HepG2 (cell line): ENCODE results near the gene RMI2. TPM values are rescaled to one million over a fixed set of nuclear protein-coding genes. Genes with fewer than 3 reads are reported as not detected.
A peak's percentile ranks its signal among the peaks of the same experiment; 100 is the strongest.

Source experiments
- DBP ChIP-seq: sonication (generic); formaldehyde crosslinking; IDR thresholded peaks from 2 replicates; pipeline ENCODE4 v1.4.0; 2020; ENCODE audit warnings: missing genetic modification reagents; ENCODE audit errors: not compliant biosample characterization
- GFI1 ChIP-seq: sonication (generic); formaldehyde crosslinking; IDR thresholded peaks from 2 replicates; pipeline ENCODE4 v1.5.0; 2020; ENCODE audit warnings: missing genetic modification reagents, mild to moderate bottlenecking, borderline replicate concordance
- HNRNPK ChIP-seq: fragments of 200-400 bp; formaldehyde crosslinking; IDR thresholded peaks from 2 replicates; pipeline ENCODE4 v1.6.1; 2018; ENCODE audit warnings: low read length, low read depth, moderate library complexity, mild to moderate bottlenecking; ENCODE audit not compliant: poor library complexity, severe bottlenecking
- MTF1 ChIP-seq: sonication (generic); formaldehyde crosslinking; IDR thresholded peaks from 2 replicates; pipeline ENCODE4 v1.5.0; 2020; ENCODE audit warnings: missing genetic modification reagents
- RNF2 ChIP-seq: fragments of 450-650 bp; conservative IDR thresholded peaks from 2 replicates; pipeline ENCODE4 v1.6.1; 2016; ENCODE audit warnings: low read depth
- TFDP2 ChIP-seq: sonication (generic); formaldehyde crosslinking; IDR thresholded peaks from 2 replicates; pipeline ENCODE4 v1.4.0; 2020; ENCODE audit warnings: missing genetic modification reagents
- TIGD3 ChIP-seq: sonication (generic); formaldehyde crosslinking; IDR thresholded peaks from 2 replicates; pipeline ENCODE4 v1.5.1; 2020; ENCODE audit warnings: mild to moderate bottlenecking, missing genetic modification reagents, borderline replicate concordance
- XBP1 ChIP-seq: sonication (generic); formaldehyde crosslinking; IDR thresholded peaks from 2 replicates; pipeline ENCODE4 v1.5.0; 2020; ENCODE audit warnings: missing genetic modification reagents
- ZFP37 ChIP-seq: sonication (generic); formaldehyde crosslinking; IDR thresholded peaks from 2 replicates; pipeline ENCODE4 v1.4.0; 2020; ENCODE audit warnings: missing genetic modification reagents, borderline replicate concordance
- ZHX2 ChIP-seq, 2 experiments: sonication (generic) in 1 of 2; formaldehyde crosslinking in 1 of 2; IDR thresholded peaks; 2 replicates each; pipeline versions ENCODE4 v1.6.1 to v1.9.0; 2014 to 2022; ENCODE audit warnings: antibody characterized with exemption in 1 of 2, borderline replicate concordance in 1 of 2, inconsistent platforms in 1 of 2, low read depth in 1 of 2, missing genetic modification reagents in 1 of 2
- ZMYM3 ChIP-seq: sonication (generic); formaldehyde crosslinking; IDR thresholded peaks from 2 replicates; pipeline ENCODE4 v1.5.1; 2020; ENCODE audit warnings: mild to moderate bottlenecking, missing genetic modification reagents
- ZNF143 ChIP-seq: sonication (generic); formaldehyde crosslinking; IDR thresholded peaks from 2 replicates; pipeline ENCODE4 v1.4.0; 2020; ENCODE audit warnings: missing genetic modification reagents
- ZNF430 ChIP-seq: sonication (generic); formaldehyde crosslinking; IDR thresholded peaks from 2 replicates; pipeline ENCODE4 v1.9.0; 2021; ENCODE audit warnings: mild to moderate bottlenecking, missing genetic modification reagents
- ZNF451 ChIP-seq: sonication (generic); formaldehyde crosslinking; IDR thresholded peaks from 2 replicates; pipeline ENCODE4 v1.5.0; 2020; ENCODE audit warnings: mild to moderate bottlenecking, missing genetic modification reagents
- ZNF513 ChIP-seq: sonication (generic); formaldehyde crosslinking; conservative IDR thresholded peaks from 2 replicates; pipeline ENCODE4 v1.5.0; 2020; ENCODE audit warnings: missing genetic modification reagents
- ZNF720 ChIP-seq: sonication (generic); formaldehyde crosslinking; IDR thresholded peaks from 2 replicates; pipeline ENCODE4 v1.4.0; 2020; ENCODE audit warnings: missing genetic modification reagents
- polyA plus RNA-seq, 8 experiments: library from polyadenylated mRNA; depleted of rRNA in 3 of 8; stranded (reverse) in 7 of 8; unstranded in 1 of 8; fragments of >200 nt; fragmentation: Illumina TruSeq in 4 of 8; extraction: Trizol in 4 of 8; gene quantifications; 2 replicates each; pipeline versions ENCODE4 v1.2.1 to v1.2.3, GENCODE V29; 2011 to 2016; ENCODE audit warnings: low read depth in 4 of 8, missing spikeins in 1 of 8, mixed read lengths in 1 of 8; ENCODE audit not compliant: insufficient read depth in 1 of 8
- total RNA-seq, 5 experiments: library from RNA; depleted of rRNA; stranded (reverse); fragments of >200 nt; fragmentation: Illumina TruSeq; extraction: Trizol; gene quantifications; 2 replicates each; pipeline ENCODE4 v1.2.3, GENCODE V29; 2016; ENCODE audit warnings: low read depth in 1 of 5

RMI2 gene
- total and polyA plus RNA-seq, 2 of the 13 experiments (the other 11 are each of a cell fraction or from before 2014, with no cell fraction given): 24.5 to 55.7 TPM

- TF ChIP-seq MTF1: no peak
- TF ChIP-seq TFDP2 (CRISPR knock-in tag): no peak
- TF ChIP-seq ZMYM3 (CRISPR knock-in tag): peak; percentile 61; the same call in 1 of the 2 replicates
- no peak for TF ChIP-seq ZNF451
- TF ChIP-seq ZHX2 (IDR thresholded peaks at IDR 0.05; ENCODE audit: low read depth): no peak
- no peak for TF ChIP-seq ZHX2 (CRISPR knock-in tag; IDR thresholded peaks at IDR 0.05; ENCODE audit: borderline replicate concordance)
- no peak for TF ChIP-seq RNF2
- peak; percentile 68 for TF ChIP-seq GFI1 (CRISPR knock-in tag)
- TF ChIP-seq ZNF513: no peak
- TF ChIP-seq XBP1 (CRISPR knock-in tag): 0 out of 2 replicates have a peak, but pooled peaks have one; percentile 26
- TF ChIP-seq ZNF143 (CRISPR knock-in tag): peak; percentile 27; the same call in 1 of the 2 replicates
- no peak for TF ChIP-seq ZNF430
- peak; percentile 90; the same call in 1 of the 2 replicates for TF ChIP-seq ZFP37 (CRISPR knock-in tag)
- TF ChIP-seq DBP (CRISPR knock-in tag): no peak
- TF ChIP-seq TIGD3: no peak
- no peak for TF ChIP-seq ZNF720 (CRISPR knock-in tag)
- TF ChIP-seq HNRNPK: no peak
These were observed 11.5 kb downstream of the RMI2 start (continued) for GRCh38 chr16:11356573-11357331.
